ENCODE measurements around the gene DEFB132. TPM values are rescaled to one million over a fixed set of nuclear protein-coding genes. Genes with fewer than 3 reads are reported as not detected.

Gene DEFB132
- total and polyA plus RNA-seq, 2 of the 4 experiments (the other 2 are of a cell fraction): not detected

GRCh38 chr20:289693-290083 is 32.2 kb downstream of the DEFB132 start:
- CTCF ChIA-PET: no interaction called here

More at GRCh38 chr20:289693-290083, 32.2 kb downstream of the DEFB132 start:
- no CpG with 5 or more reads among the region's 2 CpGs for WGBS, 2 experiments (ENCODE audit: extremely low coverage in 2 of 2, insufficient read length in 1 of 2)
- peak overlapping the region; percentile 66; the same call in 1 of the 2 replicates for H4K5ac ChIP-seq (ENCODE audit: low read depth, low read length)
- peak overlapping the region; percentile 92; the same call in 1 of the 2 replicates for H3K56ac ChIP-seq (ENCODE audit: extremely low read depth, insufficient read depth, low read length)
- H3K9me1 ChIP-seq (ENCODE audit: insufficient read depth, low read length): peaks cover 9% of the 10 kb centered on the region
- peak overlapping the region; percentile 43 for H3K18ac ChIP-seq (ENCODE audit: low read depth, low read length)
- peaks cover 11 to 23% of the 10 kb centered on the region in 2 experiments; a peak in 3 of 4 replicates for H3K79me1 ChIP-seq (ENCODE audit: low read depth in 1 of 2, low read length in 2 of 2)
- dilution Hi-C loops (cut with HindIII; ENCODE audit: low sequenced_read_pairs, unreplicated experiment) (no loop called here), intact Hi-C loops (cut with micrococcal nuclease) (no loop called here), in situ Hi-C loops (cut with MboI; ENCODE audit: low sequenced_read_pairs) (no loop called here)
- no peaks in the 10 kb centered on the region for H3K27me3 ChIP-seq (ENCODE audit: control insufficient read depth, insufficient read depth, low read length)
- H3K4me1 ChIP-seq (ENCODE audit: control insufficient read depth, insufficient read depth, low read length): peaks cover 7% of the 10 kb centered on the region
- TF ChIP-seq MXI1 (IDR thresholded peaks at IDR 0.05; ENCODE audit: borderline replicate concordance, low read depth, low read length) (no peak), CHD1 (IDR thresholded peaks at IDR 0.05; ENCODE audit: low read depth, low read length) (no peak), FOS (IDR thresholded peaks at IDR 0.05; ENCODE audit: low read depth, low read length) (no peak), MAFK (IDR thresholded peaks at IDR 0.05; ENCODE audit: low read depth, low read length) (no peak), RFX5 (IDR thresholded peaks at IDR 0.05; ENCODE audit: low read depth, low read length) (no peak), POLR2A (IDR thresholded peaks at IDR 0.05; ENCODE audit: low read depth, low read length) (no peak)
- TF ChIP-seq, protein P1, sequence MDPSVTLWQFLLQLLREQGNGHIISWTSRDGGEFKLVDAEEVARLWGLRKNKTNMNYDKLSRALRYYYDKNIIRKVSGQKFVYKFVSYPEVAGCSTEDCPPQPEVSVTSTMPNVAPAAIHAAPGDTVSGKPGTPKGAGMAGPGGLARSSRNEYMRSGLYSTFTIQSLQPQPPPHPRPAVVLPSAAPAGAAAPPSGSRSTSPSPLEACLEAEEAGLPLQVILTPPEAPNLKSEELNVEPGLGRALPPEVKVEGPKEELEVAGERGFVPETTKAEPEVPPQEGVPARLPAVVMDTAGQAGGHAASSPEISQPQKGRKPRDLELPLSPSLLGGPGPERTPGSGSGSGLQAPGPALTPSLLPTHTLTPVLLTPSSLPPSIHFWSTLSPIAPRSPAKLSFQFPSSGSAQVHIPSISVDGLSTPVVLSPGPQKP (IDR thresholded peaks at IDR 0.05; ENCODE audit: borderline replicate concordance, low read depth, low read length): no peak
- TF ChIP-seq, protein P2, sequence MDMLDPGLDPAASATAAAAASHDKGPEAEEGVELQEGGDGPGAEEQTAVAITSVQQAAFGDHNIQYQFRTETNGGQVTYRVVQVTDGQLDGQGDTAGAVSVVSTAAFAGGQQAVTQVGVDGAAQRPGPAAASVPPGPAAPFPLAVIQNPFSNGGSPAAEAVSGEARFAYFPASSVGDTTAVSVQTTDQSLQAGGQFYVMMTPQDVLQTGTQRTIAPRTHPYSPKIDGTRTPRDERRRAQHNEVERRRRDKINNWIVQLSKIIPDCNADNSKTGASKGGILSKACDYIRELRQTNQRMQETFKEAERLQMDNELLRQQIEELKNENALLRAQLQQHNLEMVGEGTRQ (IDR thresholded peaks at IDR 0.05; ENCODE audit: low read depth, low read length): no peak
- TF ChIP-seq, protein P3, sequence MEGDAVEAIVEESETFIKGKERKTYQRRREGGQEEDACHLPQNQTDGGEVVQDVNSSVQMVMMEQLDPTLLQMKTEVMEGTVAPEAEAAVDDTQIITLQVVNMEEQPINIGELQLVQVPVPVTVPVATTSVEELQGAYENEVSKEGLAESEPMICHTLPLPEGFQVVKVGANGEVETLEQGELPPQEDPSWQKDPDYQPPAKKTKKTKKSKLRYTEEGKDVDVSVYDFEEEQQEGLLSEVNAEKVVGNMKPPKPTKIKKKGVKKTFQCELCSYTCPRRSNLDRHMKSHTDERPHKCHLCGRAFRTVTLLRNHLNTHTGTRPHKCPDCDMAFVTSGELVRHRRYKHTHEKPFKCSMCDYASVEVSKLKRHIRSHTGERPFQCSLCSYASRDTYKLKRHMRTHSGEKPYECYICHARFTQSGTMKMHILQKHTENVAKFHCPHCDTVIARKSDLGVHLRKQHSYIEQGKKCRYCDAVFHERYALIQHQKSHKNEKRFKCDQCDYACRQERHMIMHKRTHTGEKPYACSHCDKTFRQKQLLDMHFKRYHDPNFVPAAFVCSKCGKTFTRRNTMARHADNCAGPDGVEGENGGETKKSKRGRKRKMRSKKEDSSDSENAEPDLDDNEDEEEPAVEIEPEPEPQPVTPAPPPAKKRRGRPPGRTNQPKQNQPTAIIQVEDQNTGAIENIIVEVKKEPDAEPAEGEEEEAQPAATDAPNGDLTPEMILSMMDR (conservative IDR thresholded peaks at IDR 0.05; ENCODE audit: low read depth, low read length): no peak
- H3K9me3 ChIP-seq (ENCODE audit: control insufficient read depth, insufficient read depth, low read length): no peaks in the 10 kb centered on the region
- peak overlapping the region; percentile 88 for H2AK9ac ChIP-seq (replicated peaks; ENCODE audit: low read depth, low read length, poor library complexity)
- peak overlapping the region; percentile 76; the same call in 1 of the 2 replicates for H3K23ac ChIP-seq (ENCODE audit: low read depth, low read length)
- peak overlapping the region; percentile 85 to 88; a peak in 2 of 4 replicates for H4K8ac ChIP-seq (ENCODE audit: low read depth in 2 of 2, low read length in 2 of 2)
- peak overlapping the region; percentile 88 for H3K9ac ChIP-seq (ENCODE audit: low read depth, low read length)
- H3K14ac ChIP-seq (replicated peaks; ENCODE audit: low read depth, low read length): peak overlapping the region; percentile 92
- POLR2A ChIA-PET (ENCODE audit: unreplicated experiment): no interaction called here
- ATAC-seq (ENCODE audit: low read depth): no peak
- peak overlapping the region; percentile 1; the same call in 1 of the 2 replicates for H2AK5ac ChIP-seq (ENCODE audit: low read depth, low read length)
- peak overlapping the region; percentile 87 for H3K4me3 ChIP-seq (ENCODE audit: insufficient read depth, low read depth, low read length)
- H3K36me3 ChIP-seq (ENCODE audit: control insufficient read depth, insufficient read depth, low read length): no peaks in the 10 kb centered on the region
- BruUV-seq (replicated peaks): no TSS peak
- peak overlapping the region; percentile 82 for H3K27ac ChIP-seq (ENCODE audit: insufficient read depth, low read length)
- H4K20me1 ChIP-seq (ENCODE audit: insufficient read depth, low read length): no peaks in the 10 kb centered on the region
- H3K4ac ChIP-seq (ENCODE audit: low read depth, low read length): peak overlapping the region; percentile 92
- H3K4me2 ChIP-seq (ENCODE audit: low read depth, low read length): peak overlapping the region; percentile 89
- no peak for DNase-seq
- H2BK20ac ChIP-seq (ENCODE audit: low read depth, low read length): no peak overlapping the region
- peak overlapping the region; percentile 68 for H2BK5ac ChIP-seq (ENCODE audit: low read depth, low read length, poor library complexity, severe bottlenecking)
- peak overlapping the region; percentile 96 for H2AFZ ChIP-seq (replicated peaks; ENCODE audit: low read length, poor library complexity)
- peak overlapping the region; percentile 79; the same call in 1 of the 2 replicates for H2BK120ac ChIP-seq (ENCODE audit: low read depth, low read length)
- H4K91ac ChIP-seq (ENCODE audit: insufficient read depth, low read depth, low read length): peak overlapping the region; percentile 69
- H2BK15ac ChIP-seq (ENCODE audit: low read depth, low read length): peak overlapping the region; percentile 66; the same call in 1 of the 3 replicates
